GM18951 (cell line): ENCODE data around the gene TOR4A.

Source experiments
- POLR2A ChIP-seq: IDR thresholded peaks from 4 replicates; pipeline ENCODE4 v1.6.1; 2011; ENCODE audit warnings: mild to moderate bottlenecking; ENCODE audit not compliant: insufficient read length, insufficient read depth; ENCODE audit errors: extremely low read depth
- in situ Hi-C: fragments of 300-500 bp; cut with MboI; formaldehyde crosslinking; loops from one replicate; pipeline ENCODE4 v1.12.0; 2022; ENCODE audit warnings: low sequenced_read_pairs, mixed read lengths, inconsistent platforms; ENCODE audit not compliant: unreplicated experiment

Gene TOR4A

GRCh38 chr9:137302118-137302448 lies 24.6 kb downstream of the TOR4A start, which contains the start of gene NRARP:
Gene NRARP (minus strand): TSS chr9:137302271. CDS start chr9:137301928, 343 bp downstream.
- peak; percentile 92 for TF ChIP-seq POLR2A
- in situ Hi-C loops: no loop called here

- in situ Hi-C loops: no loop called here
- no peak for TF ChIP-seq POLR2A
Observed at GRCh38 chr9:137302449-137303150, 25.1 kb downstream of the TOR4A start.

GRCh38 chr9:137303151-137303892 lies 25.8 kb downstream of the TOR4A start:
- in situ Hi-C loops: no loop called here
- TF ChIP-seq POLR2A: no peak

- in situ Hi-C loops: no loop called here
- TF ChIP-seq POLR2A: no peak
Observed at GRCh38 chr9:137303893-137304382, 26.4 kb downstream of the TOR4A start.

GRCh38 chr9:137304383-137305059 lies 27.0 kb downstream of the TOR4A start:
- in situ Hi-C loops: no loop called here
- no peak for TF ChIP-seq POLR2A

- in situ Hi-C loops: no loop called here
- TF ChIP-seq POLR2A: no peak
Observed at GRCh38 chr9:137305060-137305797, 27.7 kb downstream of the TOR4A start.

- TF ChIP-seq POLR2A: no peak
- in situ Hi-C loops: no loop called here
Observed at GRCh38 chr9:137305798-137306065, 28.2 kb downstream of the TOR4A start.

GRCh38 chr9:137306066-137306849 lies 28.7 kb downstream of the TOR4A start:
- no peak for TF ChIP-seq POLR2A
- in situ Hi-C loops: no loop called here

GRCh38 chr9:137306850-137307254 lies 29.3 kb downstream of the TOR4A start:
- in situ Hi-C loops: no loop called here
- TF ChIP-seq POLR2A: no peak

GRCh38 chr9:137307255-137308056 lies 29.9 kb downstream of the TOR4A start:
- in situ Hi-C loops: no loop called here
- TF ChIP-seq POLR2A: no peak

GRCh38 chr9:137308057-137308619 lies 30.6 kb downstream of the TOR4A start:
- in situ Hi-C loops: no loop called here

More at GRCh38 chr9:137308057-137308619, 30.6 kb downstream of the TOR4A start:
- TF ChIP-seq POLR2A: no peak
